Panc1 (cell line): ENCODE results near the gene CLDN16. TPM values are rescaled to one million over a fixed set of nuclear protein-coding genes. Genes with fewer than 3 reads are reported as not detected.
A peak's percentile ranks its signal among the peaks of the same experiment; 100 is the strongest.

ENCODE experiments used
- ATAC-seq: fragments of 200-7000 bp; cut with Tn5 transposase; 2 replicates; pipeline ENCODE4 v1.9.1; 2020; ENCODE audit warnings: mild to moderate bottlenecking, moderate library complexity
- BruUV-seq: library from RNA; stranded (reverse); fragments of 400-500 nt; replicated peaks from 2 replicates; lab custom pipeline; 2021; lab: Mats Ljungman, UMichigan
- CTCF ChIA-PET: fragments of 300-600 bp; sonication (Branson Sonifier 250); formaldehyde crosslinking; loops from one replicate; lab custom pipeline; 2022; ENCODE audit warnings: antibody characterized with exemption; lab: Charles Lee
- POLR2A ChIA-PET: fragments of 300-600 bp; sonication (Branson Sonifier 250); formaldehyde crosslinking; loops from one replicate; lab custom pipeline; 2022; ENCODE audit warnings: antibody characterized with exemption; lab: Charles Lee
- DNase-seq: peaks from one replicate; pipeline ENCODE4 v3.0.0-alpha.2; 2010; ENCODE audit warnings: low read depth, low spot score
- H3K27ac ChIP-seq: 2 replicates; pipeline ENCODE4 v1.5.1; 2011; ENCODE audit warnings: mild to moderate bottlenecking, low read length, inconsistent platforms
- H3K27me3 ChIP-seq: fragments of 200-500 bp; sonication (Bioruptor generic); 2 replicates; pipeline ENCODE4 v1.6.0; 2014; ENCODE audit warnings: low read length, inconsistent platforms; ENCODE audit not compliant: control insufficient read depth, insufficient read depth
- H3K36me3 ChIP-seq: fragments of 200-500 bp; sonication (Bioruptor generic); 2 replicates; pipeline ENCODE4 v1.5.1; 2014; ENCODE audit warnings: inconsistent platforms, mild to moderate bottlenecking, low read length, moderate library complexity; ENCODE audit not compliant: control insufficient read depth, insufficient read depth
- H3K4me1 ChIP-seq: 2 replicates; pipeline ENCODE4 v1.5.1; 2011; ENCODE audit warnings: inconsistent platforms, mild to moderate bottlenecking, low read length, moderate library complexity; ENCODE audit not compliant: control insufficient read depth, insufficient read depth
- H3K4me3 ChIP-seq, 2 experiments: 2 replicates each; pipeline ENCODE4 v1.5.1; 2011 to 2012; ENCODE audit warnings: low read depth in 2 of 2, low read length in 2 of 2, mild to moderate bottlenecking in 2 of 2, inconsistent platforms in 1 of 2, moderate library complexity in 1 of 2
- H3K9me3 ChIP-seq: fragments of 200-500 bp; sonication (Bioruptor generic); 2 replicates; pipeline ENCODE4 v1.5.1; 2014; ENCODE audit warnings: low read depth, mild to moderate bottlenecking, inconsistent platforms, low read length, moderate library complexity; ENCODE audit not compliant: control insufficient read depth, insufficient read depth
- POLR2AphosphoS5 ChIP-seq: IDR thresholded peaks from 2 replicates; pipeline ENCODE4 v1.6.1; 2012; ENCODE audit warnings: mild to moderate bottlenecking, low read depth, low read length, moderate library complexity
- SIN3A ChIP-seq: IDR thresholded peaks from 2 replicates; pipeline ENCODE4 v1.6.1; 2012; ENCODE audit warnings: low read depth, mild to moderate bottlenecking, low read length, moderate library complexity, borderline replicate concordance; ENCODE audit not compliant: insufficient read depth
- TCF7L2 ChIP-seq: IDR thresholded peaks from 2 replicates; pipeline ENCODE4 v1.6.1; 2011; ENCODE audit warnings: mild to moderate bottlenecking, low read depth, low read length, inconsistent platforms
- in situ Hi-C: cut with HindIII; loops from 2 replicates; pipeline ENCODE4 v1.10.0; 2016; ENCODE audit warnings: low sequenced_read_pairs, low pct_unique_long_range_greater_than_20kb
- intact Hi-C: fragments of 100-400 bp; cut with micrococcal nuclease; formaldehyde crosslinking; loops from one replicate; pipeline ENCODE4 v1.10.0; 2022; ENCODE audit not compliant: unreplicated experiment
- total RNA-seq: library from RNA; stranded (reverse); gene quantifications from one replicate; pipeline ENCODE4 v1.2.1, GENCODE V29; 2021; ENCODE audit not compliant: unreplicated experiment
- TF ChIP-seq, protein P1 (sequence below): fragments of 450-650 bp; IDR thresholded peaks from 2 replicates; pipeline ENCODE4 v1.5.1; 2017; ENCODE audit warnings: mild to moderate bottlenecking
- TF ChIP-seq, protein P2 (sequence below), 2 experiments: IDR thresholded peaks; 2 replicates each; pipeline ENCODE4 v1.6.1; 2011 to 2012; ENCODE audit warnings: low read depth in 2 of 2, control low read depth in 1 of 2, low read length in 1 of 2, mild to moderate bottlenecking in 1 of 2, moderate library complexity in 1 of 2; ENCODE audit not compliant: insufficient read depth in 1 of 2

The CLDN16 gene
- total RNA-seq, 1 experiment from 2014 or later: not detected

DNA sequence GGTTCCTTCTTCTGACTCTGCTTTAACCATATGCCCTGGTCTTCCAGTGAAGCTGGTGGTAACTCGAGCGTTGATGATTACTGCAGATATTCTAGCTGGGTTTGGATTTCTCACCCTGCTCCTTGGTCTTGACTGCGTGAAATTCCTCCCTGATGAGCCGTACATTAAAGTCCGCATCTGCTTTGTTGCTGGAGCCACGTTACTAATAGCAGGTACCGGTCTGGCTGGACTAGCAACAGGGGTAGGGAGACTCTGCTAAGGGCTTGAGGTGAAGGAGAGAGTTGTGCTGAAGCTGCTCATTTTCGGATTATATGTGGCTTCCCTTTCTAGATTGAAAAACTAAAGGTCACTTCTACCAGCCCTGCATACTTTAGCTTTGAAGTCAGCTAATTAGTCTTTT, 16.8 kb downstream of the CLDN16 start:
- POLR2A ChIA-PET: no interaction called here
- Histone ChIP-seq H3K27me3 (no peaks in the 10 kb centered on the region), H3K27ac (no peak overlapping the region), H3K9me3 (no peaks in the 10 kb centered on the region), H3K4me3 (no peak overlapping the region), H3K4me1 (no peaks in the 10 kb centered on the region), H3K36me3 (no peaks in the 10 kb centered on the region)
- CTCF ChIA-PET: no interaction called here
- no peak for DNase-seq
- ATAC-seq: peak; percentile 69
- no peak for TF ChIP-seq POLR2AphosphoS5
- TF ChIP-seq, protein P1, sequence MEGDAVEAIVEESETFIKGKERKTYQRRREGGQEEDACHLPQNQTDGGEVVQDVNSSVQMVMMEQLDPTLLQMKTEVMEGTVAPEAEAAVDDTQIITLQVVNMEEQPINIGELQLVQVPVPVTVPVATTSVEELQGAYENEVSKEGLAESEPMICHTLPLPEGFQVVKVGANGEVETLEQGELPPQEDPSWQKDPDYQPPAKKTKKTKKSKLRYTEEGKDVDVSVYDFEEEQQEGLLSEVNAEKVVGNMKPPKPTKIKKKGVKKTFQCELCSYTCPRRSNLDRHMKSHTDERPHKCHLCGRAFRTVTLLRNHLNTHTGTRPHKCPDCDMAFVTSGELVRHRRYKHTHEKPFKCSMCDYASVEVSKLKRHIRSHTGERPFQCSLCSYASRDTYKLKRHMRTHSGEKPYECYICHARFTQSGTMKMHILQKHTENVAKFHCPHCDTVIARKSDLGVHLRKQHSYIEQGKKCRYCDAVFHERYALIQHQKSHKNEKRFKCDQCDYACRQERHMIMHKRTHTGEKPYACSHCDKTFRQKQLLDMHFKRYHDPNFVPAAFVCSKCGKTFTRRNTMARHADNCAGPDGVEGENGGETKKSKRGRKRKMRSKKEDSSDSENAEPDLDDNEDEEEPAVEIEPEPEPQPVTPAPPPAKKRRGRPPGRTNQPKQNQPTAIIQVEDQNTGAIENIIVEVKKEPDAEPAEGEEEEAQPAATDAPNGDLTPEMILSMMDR: no peak
- no peak for TF ChIP-seq TCF7L2
- TF ChIP-seq SIN3A: no peak
- TF ChIP-seq, protein P2, sequence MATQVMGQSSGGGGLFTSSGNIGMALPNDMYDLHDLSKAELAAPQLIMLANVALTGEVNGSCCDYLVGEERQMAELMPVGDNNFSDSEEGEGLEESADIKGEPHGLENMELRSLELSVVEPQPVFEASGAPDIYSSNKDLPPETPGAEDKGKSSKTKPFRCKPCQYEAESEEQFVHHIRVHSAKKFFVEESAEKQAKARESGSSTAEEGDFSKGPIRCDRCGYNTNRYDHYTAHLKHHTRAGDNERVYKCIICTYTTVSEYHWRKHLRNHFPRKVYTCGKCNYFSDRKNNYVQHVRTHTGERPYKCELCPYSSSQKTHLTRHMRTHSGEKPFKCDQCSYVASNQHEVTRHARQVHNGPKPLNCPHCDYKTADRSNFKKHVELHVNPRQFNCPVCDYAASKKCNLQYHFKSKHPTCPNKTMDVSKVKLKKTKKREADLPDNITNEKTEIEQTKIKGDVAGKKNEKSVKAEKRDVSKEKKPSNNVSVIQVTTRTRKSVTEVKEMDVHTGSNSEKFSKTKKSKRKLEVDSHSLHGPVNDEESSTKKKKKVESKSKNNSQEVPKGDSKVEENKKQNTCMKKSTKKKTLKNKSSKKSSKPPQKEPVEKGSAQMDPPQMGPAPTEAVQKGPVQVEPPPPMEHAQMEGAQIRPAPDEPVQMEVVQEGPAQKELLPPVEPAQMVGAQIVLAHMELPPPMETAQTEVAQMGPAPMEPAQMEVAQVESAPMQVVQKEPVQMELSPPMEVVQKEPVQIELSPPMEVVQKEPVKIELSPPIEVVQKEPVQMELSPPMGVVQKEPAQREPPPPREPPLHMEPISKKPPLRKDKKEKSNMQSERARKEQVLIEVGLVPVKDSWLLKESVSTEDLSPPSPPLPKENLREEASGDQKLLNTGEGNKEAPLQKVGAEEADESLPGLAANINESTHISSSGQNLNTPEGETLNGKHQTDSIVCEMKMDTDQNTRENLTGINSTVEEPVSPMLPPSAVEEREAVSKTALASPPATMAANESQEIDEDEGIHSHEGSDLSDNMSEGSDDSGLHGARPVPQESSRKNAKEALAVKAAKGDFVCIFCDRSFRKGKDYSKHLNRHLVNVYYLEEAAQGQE (IDR thresholded peaks at IDR 0.05; ENCODE audit: insufficient read depth in 1 of 2, low read depth in 2 of 2, low read length in 1 of 2): no peak
- intact Hi-C loops: no loop called here
- no TSS peak for BruUV-seq
- in situ Hi-C loops: no loop called here

DNA sequence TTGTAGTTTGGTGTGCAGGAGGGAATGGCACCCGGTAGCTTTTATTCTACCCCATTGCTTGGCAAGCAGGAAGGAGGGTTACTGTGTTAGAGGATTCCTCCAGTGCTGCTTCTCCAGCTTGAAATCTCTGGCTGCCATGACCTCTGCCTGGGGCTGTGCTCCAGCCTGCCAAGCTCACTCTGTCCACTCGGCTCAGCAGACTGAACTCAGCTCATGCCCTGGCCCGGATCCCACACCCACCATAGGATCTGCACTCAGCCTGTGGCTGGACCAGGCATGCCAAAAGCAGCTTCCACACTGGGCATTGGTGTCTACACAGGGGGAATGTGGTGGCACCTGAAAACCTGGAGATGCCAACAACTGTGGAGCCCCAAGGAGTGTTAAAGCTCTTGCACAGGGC, 26.3 kb downstream of the CLDN16 start:
- Histone ChIP-seq H3K4me1 (no peaks in the 10 kb centered on the region), H3K27ac (no peak overlapping the region), H3K27me3 (no peaks in the 10 kb centered on the region), H3K9me3 (peaks cover 3% of the 10 kb centered on the region; the same call in 1 of the 2 replicates), H3K4me3 (no peak overlapping the region), H3K36me3 (no peaks in the 10 kb centered on the region)
- CTCF ChIA-PET: no interaction called here
- ATAC-seq (no peak), DNase-seq (no peak)
- TF ChIP-seq SIN3A: no peak
- TF ChIP-seq POLR2AphosphoS5: no peak
- TF ChIP-seq, protein P2 (IDR thresholded peaks at IDR 0.05; ENCODE audit: insufficient read depth in 1 of 2, low read depth in 2 of 2, low read length in 1 of 2): no peak
- no peak for TF ChIP-seq TCF7L2
- TF ChIP-seq, protein P1: no peak
- in situ Hi-C loops (no loop called here), intact Hi-C loops (no loop called here)
- BruUV-seq: no TSS peak
- POLR2A ChIA-PET: no interaction called here
